ENCODE data around the gene KHK.

Gene KHK

GRCh38 chr2:27039871-27040270 is 46.7 kb upstream of the KHK start:
- Histone ChIP-seq H3K9me3 (ENCODE audit: insufficient read depth, low read length) (peaks cover 5% of the 10 kb centered on the region; the same call in 1 of the 2 replicates), H3K4me3 (ENCODE audit: low read length) (no peak overlapping the region), H3K27ac (ENCODE audit: low read length) (peak overlapping the region; percentile 99), H3K79me2 (ENCODE audit: low read length) (peaks cover 10% of the 10 kb centered on the region), H3K27me3 (ENCODE audit: low read depth, low read length) (no peaks in the 10 kb centered on the region), H3K9ac (ENCODE audit: low read length) (no peak overlapping the region), H3K4me1 (ENCODE audit: low read length) (peaks cover 41% of the 10 kb centered on the region), H4K20me1 (ENCODE audit: insufficient read depth, low read length) (no peaks in the 10 kb centered on the region), H3K4me2 (ENCODE audit: low read length) (no peak overlapping the region), H2AFZ (ENCODE audit: low read depth, low read length) (no peak overlapping the region), H3K36me3 (replicated peaks; ENCODE audit: low read depth, low read length) (peaks cover 85% of the 10 kb centered on the region)
- no peak for TF ChIP-seq CTCF (IDR thresholded peaks at IDR 0.05; ENCODE audit: low read depth, low read length)
- no peak for TF ChIP-seq EZH2phosphoT487 (IDR thresholded peaks at IDR 0.05; ENCODE audit: low read depth)

GRCh38 chr2:27040282-27040681 is 46.3 kb upstream of the KHK start:
- H3K9me3 ChIP-seq (ENCODE audit: insufficient read depth, low read length): peaks cover 5% of the 10 kb centered on the region; the same call in 1 of the 2 replicates
- H4K20me1 ChIP-seq (ENCODE audit: insufficient read depth, low read length): no peaks in the 10 kb centered on the region
- H3K27ac ChIP-seq (ENCODE audit: low read length): peak overlapping the region; percentile 99
- H3K36me3 ChIP-seq (replicated peaks; ENCODE audit: low read depth, low read length): peaks cover 81% of the 10 kb centered on the region
- H3K27me3 ChIP-seq (ENCODE audit: low read depth, low read length): no peaks in the 10 kb centered on the region
- no peak overlapping the region for H2AFZ ChIP-seq (ENCODE audit: low read depth, low read length)
- no peak overlapping the region for H3K9ac ChIP-seq (ENCODE audit: low read length)
- TF ChIP-seq CTCF (IDR thresholded peaks at IDR 0.05; ENCODE audit: low read depth, low read length) (no peak), EZH2phosphoT487 (IDR thresholded peaks at IDR 0.05; ENCODE audit: low read depth) (no peak)
- H3K4me1 ChIP-seq (ENCODE audit: low read length): peaks cover 41% of the 10 kb centered on the region
- H3K4me3 ChIP-seq (ENCODE audit: low read length): peak overlapping the region; percentile 55
- H3K4me2 ChIP-seq (ENCODE audit: low read length): peak overlapping the region; percentile 81
- H3K79me2 ChIP-seq (ENCODE audit: low read length): peaks cover 6% of the 10 kb centered on the region; the same call in 1 of the 2 replicates

GRCh38 chr2:27041752-27042151 is 44.8 kb upstream of the KHK start:
- H3K4me3 ChIP-seq (ENCODE audit: low read length): peak overlapping the region; percentile 55
- H3K79me2 ChIP-seq (ENCODE audit: low read length): no peaks in the 10 kb centered on the region
- H3K9me3 ChIP-seq (ENCODE audit: insufficient read depth, low read length): peaks cover 5% of the 10 kb centered on the region; the same call in 1 of the 2 replicates
- peaks cover 66% of the 10 kb centered on the region for H3K36me3 ChIP-seq (replicated peaks; ENCODE audit: low read depth, low read length)
- peak overlapping the region; percentile 68 for H3K9ac ChIP-seq (ENCODE audit: low read length)
- H3K4me2 ChIP-seq (ENCODE audit: low read length): peak overlapping the region; percentile 81
- no peak for TF ChIP-seq CTCF (IDR thresholded peaks at IDR 0.05; ENCODE audit: low read depth, low read length)
- no peak for TF ChIP-seq EZH2phosphoT487 (IDR thresholded peaks at IDR 0.05; ENCODE audit: low read depth)
- H4K20me1 ChIP-seq (ENCODE audit: insufficient read depth, low read length): no peaks in the 10 kb centered on the region
- no peak overlapping the region for H2AFZ ChIP-seq (ENCODE audit: low read depth, low read length)
- peak overlapping the region; percentile 99 for H3K27ac ChIP-seq (ENCODE audit: low read length)
- H3K27me3 ChIP-seq (ENCODE audit: low read depth, low read length): no peaks in the 10 kb centered on the region
- H3K4me1 ChIP-seq (ENCODE audit: low read length): peaks cover 41% of the 10 kb centered on the region

- H4K20me1 ChIP-seq (ENCODE audit: insufficient read depth, low read length): no peaks in the 10 kb centered on the region
- no peak for TF ChIP-seq CTCF (IDR thresholded peaks at IDR 0.05; ENCODE audit: low read depth, low read length)
- TF ChIP-seq EZH2phosphoT487 (IDR thresholded peaks at IDR 0.05; ENCODE audit: low read depth): no peak
- peak overlapping the region; percentile 68; the same call in 1 of the 2 replicates for H3K9ac ChIP-seq (ENCODE audit: low read length)
- H3K4me1 ChIP-seq (ENCODE audit: low read length): peaks cover 41% of the 10 kb centered on the region
- H3K4me3 ChIP-seq (ENCODE audit: low read length): peak overlapping the region; percentile 57
- H2AFZ ChIP-seq (ENCODE audit: low read depth, low read length): no peak overlapping the region
- no peaks in the 10 kb centered on the region for H3K27me3 ChIP-seq (ENCODE audit: low read depth, low read length)
- H3K36me3 ChIP-seq (replicated peaks; ENCODE audit: low read depth, low read length): peaks cover 62% of the 10 kb centered on the region
- H3K4me2 ChIP-seq (ENCODE audit: low read length): peak overlapping the region; percentile 81
- H3K9me3 ChIP-seq (ENCODE audit: insufficient read depth, low read length): peaks cover 5% of the 10 kb centered on the region; the same call in 1 of the 2 replicates
- H3K27ac ChIP-seq (ENCODE audit: low read length): peak overlapping the region; percentile 99
- no peaks in the 10 kb centered on the region for H3K79me2 ChIP-seq (ENCODE audit: low read length)
These were observed 44.4 kb upstream of the KHK start for GRCh38 chr2:27042159-27042661.
